ENCODE measurements around the gene ZHX3. TPM values are rescaled to one million over a fixed set of nuclear protein-coding genes. Genes with fewer than 3 reads are reported as not detected.

ZHX3 gene
- total RNA-seq, 8 experiments from 2014 or later: 6.6 to 20.6 (median 13.0) TPM

DNA sequence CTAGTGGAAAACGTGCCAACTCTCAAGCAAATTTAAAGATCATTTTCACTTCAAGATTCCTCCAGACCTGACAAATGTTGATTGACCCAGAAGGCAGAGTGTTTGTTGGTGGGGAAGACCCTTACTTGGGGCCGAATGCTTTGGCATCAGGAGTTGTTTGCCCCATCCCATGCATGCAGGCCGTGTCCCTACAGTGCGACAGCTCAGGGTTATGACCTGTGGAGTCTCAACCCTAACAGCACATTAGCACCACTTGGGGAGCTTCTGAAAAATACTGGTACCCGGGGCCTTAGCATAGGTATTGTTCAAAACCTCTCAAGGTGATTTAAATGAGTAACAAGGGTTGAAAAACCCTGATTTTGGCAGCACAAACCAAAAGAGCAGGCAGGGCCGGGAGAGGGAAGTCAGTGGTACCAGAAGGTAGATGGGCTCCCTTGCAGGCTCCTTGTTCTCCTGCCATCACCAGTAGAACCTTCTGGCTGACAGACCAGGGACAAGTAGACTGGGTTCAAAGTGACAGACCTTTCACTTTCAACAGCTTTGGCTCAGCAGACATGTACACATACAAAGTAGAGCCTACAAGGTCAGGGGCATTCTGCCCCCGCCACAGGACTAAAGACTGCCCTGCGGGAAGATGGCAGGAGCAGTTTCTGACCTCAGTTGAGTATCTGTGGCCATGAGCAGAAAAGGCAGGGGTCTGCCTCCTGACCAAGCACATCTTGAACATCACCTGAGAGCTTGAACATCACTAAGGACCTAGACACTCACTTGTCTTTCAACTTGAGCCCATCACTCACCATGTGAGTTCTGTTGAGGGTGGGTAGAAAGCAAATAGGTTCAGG lies 140.6 kb downstream of the ZHX3 start:
- Histone ChIP-seq H3K27ac (no peak overlapping the region), H3K4me1 (replicated peaks in 1 of 2) (peaks cover 0 to 7% of the 10 kb centered on the region in 2 donors), H3K4me3 (no peak overlapping the region)
- ATAC-seq (replicated peaks in 6 of 8): no peak
- in situ Hi-C loops (cut with MboI; ENCODE audit: low pct_unique_long_range_greater_than_20kb in 2 of 9, low sequenced_read_pairs in 9 of 9, unreplicated experiment in 9 of 9): loop anchor here in 6 of 9 experiments (5.0 to 10.0 kb wide), 3 partner anchors 158 to 168 kb away; partner anchors contain the start of gene LPIN3 (in 2 of the 6)
- 72 to 100% (median 92%) methylated on average over 2 to 4 of the region's 8 CpGs; no CpG with 5 or more reads in 3 of the 10 experiments for WGBS, 10 experiments

DNA sequence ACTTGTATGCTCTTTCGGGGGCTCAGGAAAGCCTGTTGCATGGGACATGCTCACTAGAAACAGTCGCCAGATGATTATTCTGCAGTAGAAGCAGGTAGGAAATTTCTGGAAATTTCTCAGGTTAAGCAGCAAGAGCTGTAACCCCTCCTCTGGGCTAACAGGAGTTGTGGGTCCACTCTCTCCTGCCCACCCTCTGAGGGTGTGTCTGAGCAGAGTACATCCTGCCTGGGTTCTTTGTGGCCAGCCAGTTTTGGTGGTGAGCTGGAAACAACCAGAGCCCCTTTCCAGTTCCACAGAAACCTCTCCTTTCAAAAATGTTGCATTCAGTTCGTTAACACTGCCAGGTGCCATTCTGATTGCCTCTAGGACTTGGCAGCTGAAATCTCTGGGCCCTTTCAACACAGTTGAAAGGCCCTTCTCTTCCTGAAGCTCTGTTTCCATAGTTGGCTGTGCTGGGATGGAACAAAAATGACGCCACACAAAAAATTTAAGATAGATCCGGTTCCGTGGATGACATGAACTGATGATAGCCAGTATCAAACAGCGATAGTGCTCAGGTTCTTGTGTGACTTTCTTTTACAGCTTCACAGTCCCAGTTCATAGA lies 141.7 kb downstream of the ZHX3 start:
- ATAC-seq (replicated peaks in 6 of 8): no peak
- 67 to 100% (median 95%) methylated on average over 1 to 7 of the region's 7 CpGs; no CpG with 5 or more reads in 2 of the 10 experiments for WGBS, 10 experiments
- H3K4me3 ChIP-seq: no peak overlapping the region
- in situ Hi-C loops (cut with MboI; ENCODE audit: low pct_unique_long_range_greater_than_20kb in 2 of 9, low sequenced_read_pairs in 9 of 9, unreplicated experiment in 9 of 9): loop anchor here in 6 of 9 experiments (5.0 to 10.0 kb wide), 3 partner anchors 159 to 169 kb away; partner anchors contain the start of gene LPIN3 (in 2 of the 6)
- peaks cover 0 to 7% of the 10 kb centered on the region in 2 donors for H3K4me1 ChIP-seq (replicated peaks in 1 of 2)
- no peak overlapping the region for H3K27ac ChIP-seq

DNA sequence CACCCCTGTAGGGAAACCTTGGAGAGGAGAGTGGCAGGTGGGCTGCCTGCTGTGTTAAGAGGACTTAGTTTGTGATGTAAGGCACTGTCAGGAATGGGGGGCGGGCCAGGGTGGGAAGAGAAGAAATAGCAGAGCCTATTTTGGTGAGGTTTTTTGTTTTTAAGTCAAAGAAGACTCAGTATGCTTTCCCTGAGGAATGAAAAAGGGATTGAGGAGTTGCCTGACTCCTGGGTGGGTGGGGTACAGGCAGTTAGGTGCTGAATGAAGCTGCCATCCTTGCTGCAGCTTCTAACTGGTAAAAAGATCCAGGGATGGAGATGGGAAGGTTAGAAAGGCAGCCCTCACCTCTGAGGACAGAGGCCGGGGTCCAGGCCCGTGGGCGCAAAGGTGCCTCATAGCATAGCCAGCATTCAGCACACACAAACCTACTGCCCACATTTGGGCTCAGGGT lies 142.3 kb downstream of the ZHX3 start:
- in situ Hi-C loops (cut with MboI; ENCODE audit: low pct_unique_long_range_greater_than_20kb in 2 of 9, low sequenced_read_pairs in 9 of 9, unreplicated experiment in 9 of 9): loop anchor here in 6 of 9 experiments (5.0 to 10.0 kb wide), 3 partner anchors 160 to 170 kb away; partner anchors contain the start of gene LPIN3 (in 2 of the 6)

DNA sequence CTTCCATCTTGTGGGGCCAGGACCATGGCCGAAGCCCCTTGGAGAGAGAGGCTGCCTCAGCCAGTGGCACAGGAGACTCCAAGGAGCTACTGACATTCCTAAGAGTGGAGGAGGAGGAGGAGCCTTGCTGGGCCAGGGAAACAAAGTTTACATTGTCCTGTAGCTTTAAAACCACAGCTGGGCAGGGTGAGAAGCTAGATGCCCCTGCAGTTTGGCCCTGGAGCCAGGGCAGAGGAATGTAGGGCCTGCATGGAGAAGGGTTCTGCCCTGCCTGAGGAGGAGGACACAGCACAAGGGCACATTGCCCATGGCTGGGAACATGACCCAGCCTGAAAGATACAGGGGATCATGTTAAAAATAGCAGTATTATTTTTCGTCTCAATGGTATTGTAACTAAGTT lies 142.7 kb downstream of the ZHX3 start:
- in situ Hi-C loops (cut with MboI; ENCODE audit: low pct_unique_long_range_greater_than_20kb in 2 of 9, low sequenced_read_pairs in 9 of 9, unreplicated experiment in 9 of 9): loop anchor here in 8 of 9 experiments (5.0 to 25.0 kb wide), 4 partner anchors 160 to 170 kb away; partner anchors contain the start of gene LPIN3 (in 4 of the 8)
- H3K4me3 ChIP-seq: no peak overlapping the region
- H3K4me1 ChIP-seq (replicated peaks in 1 of 2): peaks cover 0 to 7% of the 10 kb centered on the region in 2 donors
- 100% methylated on average over 1 of the region's 2 CpGs; no CpG with 5 or more reads in 9 of the 10 experiments for WGBS, 10 experiments
- no peak overlapping the region for H3K27ac ChIP-seq
- ATAC-seq (replicated peaks in 6 of 8): no peak

More for the DNA sequence above, 142.3 kb downstream of the ZHX3 start:
- Histone ChIP-seq H3K4me3 (no peak overlapping the region), H3K4me1 (replicated peaks in 1 of 2) (peaks cover 0 to 7% of the 10 kb centered on the region in 2 donors), H3K27ac (no peak overlapping the region)
- no peak for ATAC-seq (replicated peaks in 6 of 8)
- 75 to 100% (median 93%) methylated on average over 1 to 3 of the region's 4 CpGs; no CpG with 5 or more reads in 5 of the 10 experiments for WGBS, 10 experiments

DNA sequence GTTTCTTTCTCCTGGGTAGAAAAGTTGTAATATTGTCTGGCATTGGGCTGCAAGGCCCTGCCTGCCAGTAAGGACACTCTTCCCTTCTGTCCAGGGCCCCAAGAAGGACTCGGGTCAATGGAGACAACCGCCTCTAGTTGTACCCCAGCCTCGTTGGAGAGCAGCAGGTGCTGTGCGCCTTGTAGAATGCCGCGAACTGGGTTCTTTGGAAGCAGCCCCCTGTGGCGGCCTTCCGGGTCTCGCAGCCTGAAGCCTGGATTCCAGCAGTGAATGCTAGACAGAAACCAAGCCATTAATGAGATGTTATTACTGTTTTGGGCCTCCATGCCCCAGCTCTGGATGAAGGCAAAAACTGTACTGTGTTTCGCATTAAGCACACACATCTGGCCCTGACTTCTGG lies 143.2 kb downstream of the ZHX3 start:
- 91 to 100% (median 94%) methylated on average over 1 to 10 of the region's 10 CpGs; no CpG with 5 or more reads in 5 of the 10 experiments for WGBS, 10 experiments
- Histone ChIP-seq H3K4me3 (no peak overlapping the region), H3K4me1 (replicated peaks in 1 of 2) (peaks cover 0 to 7% of the 10 kb centered on the region in 2 donors), H3K27ac (no peak overlapping the region)
- in situ Hi-C loops (cut with MboI; ENCODE audit: low pct_unique_long_range_greater_than_20kb in 2 of 9, low sequenced_read_pairs in 9 of 9, unreplicated experiment in 9 of 9): loop anchor here in 7 of 9 experiments (10.0 to 25.0 kb wide), 3 partner anchors 160 to 170 kb away; partner anchors contain the start of gene LPIN3 (in 3 of the 7)
- ATAC-seq (replicated peaks in 6 of 8): no peak

DNA sequence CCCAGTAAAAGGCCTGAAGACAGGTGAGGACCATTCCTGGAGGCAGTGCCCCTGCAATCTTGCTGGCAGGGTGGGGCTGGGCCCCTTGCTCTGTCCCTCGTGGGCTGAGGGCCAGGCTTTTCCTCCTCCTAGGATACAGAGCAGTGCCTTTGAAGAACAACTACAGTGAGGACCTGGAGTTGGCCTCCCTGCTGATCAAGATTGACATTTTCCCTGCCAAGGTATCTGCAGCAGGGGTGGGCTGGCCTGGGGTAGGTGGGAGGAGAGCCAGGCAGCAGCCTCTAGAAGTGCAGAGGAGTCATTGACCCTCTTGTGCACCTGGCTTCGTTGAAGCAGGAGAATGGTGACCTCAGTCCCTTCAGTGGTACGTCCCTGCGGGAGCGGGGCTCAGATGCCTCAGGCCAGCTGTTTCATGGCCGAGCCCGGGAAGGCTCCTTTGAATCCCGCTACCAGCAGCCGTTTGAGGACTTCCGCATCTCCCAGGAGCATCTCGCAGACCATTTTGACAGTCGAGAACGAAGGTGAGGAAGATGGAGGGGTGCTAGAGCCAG lies 143.7 kb downstream of the ZHX3 start:
- in situ Hi-C loops (cut with MboI; ENCODE audit: low pct_unique_long_range_greater_than_20kb in 2 of 9, low sequenced_read_pairs in 9 of 9, unreplicated experiment in 9 of 9): loop anchor here in 7 of 9 experiments (10.0 to 25.0 kb wide), 3 partner anchors 161 to 171 kb away; partner anchors contain the start of gene LPIN3 (in 3 of the 7)
- no peak overlapping the region for H3K4me3 ChIP-seq
- peaks cover 0 to 4% of the 10 kb centered on the region in 2 donors for H3K4me1 ChIP-seq (replicated peaks in 1 of 2)
- 95 to 100% (median 99%) methylated on average over 1 to 11 of the region's 13 CpGs; no CpG with 5 or more reads in 4 of the 10 experiments for WGBS, 10 experiments
- ATAC-seq (replicated peaks in 6 of 8): no peak
- no peak overlapping the region for H3K27ac ChIP-seq

DNA sequence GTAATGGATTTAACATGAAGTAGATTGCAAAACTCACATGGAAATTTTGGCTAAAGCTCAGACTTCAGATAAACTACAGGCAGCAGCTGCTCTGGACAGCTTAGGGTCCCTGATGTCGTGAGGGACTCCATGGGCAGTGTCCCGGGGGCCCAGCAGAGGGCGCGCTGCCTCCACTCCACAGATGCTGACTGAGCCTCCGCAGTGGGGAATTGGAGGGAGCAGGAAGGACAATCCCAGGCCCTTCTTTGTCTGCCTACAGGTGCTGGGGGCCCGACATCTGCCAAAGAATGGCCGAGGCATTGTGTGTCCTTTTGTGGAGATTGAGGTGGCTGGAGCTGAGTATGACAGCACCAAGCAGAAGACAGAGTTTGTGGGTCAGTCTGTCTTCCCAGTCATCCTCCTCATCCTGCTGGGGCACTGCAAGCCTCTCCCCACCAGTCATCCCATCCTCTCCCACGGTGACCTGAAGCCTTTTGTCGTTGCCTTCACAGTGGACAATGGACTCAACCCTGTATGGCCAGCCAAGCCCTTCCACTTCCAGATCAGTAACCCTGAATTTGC lies 144.3 kb downstream of the ZHX3 start:
- Histone ChIP-seq H3K4me3 (no peak overlapping the region), H3K27ac (no peak overlapping the region), H3K4me1 (replicated peaks in 1 of 2) (no peaks in the 10 kb centered on the region)
- 0 to 40% (median 8%) methylated on average over 1 to 9 of the region's 9 CpGs; no CpG with 5 or more reads in 6 of the 10 experiments for WGBS, 10 experiments
- peak; percentile 81 to 97 (median 96) for ATAC-seq (replicated peaks in 6 of 8)
- in situ Hi-C loops (cut with MboI; ENCODE audit: low pct_unique_long_range_greater_than_20kb in 2 of 9, low sequenced_read_pairs in 9 of 9, unreplicated experiment in 9 of 9): loop anchor here in 7 of 9 experiments (10.0 to 25.0 kb wide), 3 partner anchors 162 to 172 kb away; partner anchors contain the start of gene LPIN3 (in 3 of the 7)

DNA sequence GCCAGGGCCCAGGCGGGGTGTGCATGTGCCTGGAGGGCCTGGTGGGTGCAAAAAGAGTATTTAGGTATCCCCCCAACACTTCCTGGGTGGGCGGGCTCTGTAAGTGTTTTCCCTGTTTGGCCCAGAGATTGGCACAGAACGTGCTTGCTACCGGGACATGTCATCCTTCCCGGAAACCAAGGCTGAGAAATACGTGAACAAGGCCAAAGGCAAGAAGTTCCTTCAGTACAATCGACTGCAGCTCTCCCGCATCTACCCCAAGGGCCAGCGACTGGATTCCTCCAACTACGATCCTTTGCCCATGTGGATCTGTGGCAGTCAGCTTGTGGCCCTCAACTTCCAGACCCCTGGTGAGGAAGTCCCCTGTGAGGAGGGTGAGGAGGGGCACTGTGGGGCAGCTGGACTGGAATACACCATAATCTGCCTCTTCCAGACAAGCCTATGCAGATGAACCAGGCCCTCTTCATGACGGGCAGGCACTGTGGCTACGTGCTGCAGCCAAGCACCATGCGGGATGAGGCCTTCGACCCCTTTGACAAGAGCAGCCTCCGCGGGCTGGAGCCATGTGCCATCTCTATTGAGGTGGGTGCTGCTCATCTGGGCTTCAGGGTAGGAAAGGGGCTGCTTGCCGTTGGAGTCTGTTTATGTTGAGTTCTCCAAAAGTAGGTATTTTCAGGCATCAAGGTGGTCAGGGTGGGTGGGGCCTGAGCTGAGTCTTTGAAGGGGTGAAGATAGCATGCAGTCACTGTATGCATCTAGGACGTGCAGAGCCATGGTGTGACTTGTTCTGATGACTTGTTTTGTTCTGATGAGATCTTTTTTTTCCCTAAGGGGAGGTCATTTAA lies 145.0 kb downstream of the ZHX3 start:
- 41 to 92% (median 81%) methylated on average over 2 to 7 of the region's 18 CpGs; no CpG with 5 or more reads in 3 of the 10 experiments for WGBS, 10 experiments
- peak in 7 of 8 experiments; percentile 4 to 54 (median 48) for ATAC-seq (replicated peaks in 6 of 8)
- no peaks in the 10 kb centered on the region for H3K4me1 ChIP-seq (replicated peaks in 1 of 2)

DNA sequence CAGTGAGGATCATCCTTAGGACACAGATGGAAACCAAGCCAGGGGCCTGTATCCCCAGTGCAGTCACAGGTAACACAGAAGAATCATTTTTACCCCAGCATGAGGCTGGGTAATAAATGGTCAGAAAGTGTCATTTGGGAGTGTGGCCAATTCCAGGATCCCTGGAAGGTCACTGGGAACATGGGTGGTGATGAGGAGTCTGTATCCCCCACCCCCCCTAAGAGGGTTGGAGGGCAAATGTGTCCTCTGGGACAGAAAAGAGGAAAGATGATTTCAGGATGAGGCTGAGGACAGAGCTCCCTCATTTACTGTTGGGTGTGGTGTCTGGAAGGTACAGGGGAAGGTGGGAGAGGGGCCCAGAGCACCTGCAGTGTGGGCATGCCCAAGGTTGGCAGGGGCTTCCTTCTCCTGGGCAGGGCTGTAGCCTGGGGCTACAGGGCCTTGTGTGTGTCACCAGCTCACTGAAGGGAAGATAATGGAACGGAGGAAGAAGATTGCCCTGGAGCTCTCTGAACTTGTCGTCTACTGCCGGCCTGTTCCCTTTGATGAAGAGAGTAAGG lies 145.7 kb downstream of the ZHX3 start:
- in situ Hi-C loops (cut with MboI; ENCODE audit: low pct_unique_long_range_greater_than_20kb in 2 of 9, low sequenced_read_pairs in 9 of 9, unreplicated experiment in 9 of 9): loop anchor here in 7 of 9 experiments (10.0 to 25.0 kb wide), 3 partner anchors 163 to 173 kb away; partner anchors contain the start of gene LPIN3 (in 3 of the 7)
- Histone ChIP-seq H3K4me3 (no peak overlapping the region), H3K4me1 (replicated peaks in 1 of 2) (no peaks in the 10 kb centered on the region), H3K27ac (no peak overlapping the region)
- ATAC-seq (replicated peaks in 6 of 8): no peak
- WGBS, 10 experiments: 10 to 100% (median 79%) methylated on average over 1 to 3 of the region's 3 CpGs; no CpG with 5 or more reads in 5 of the 10 experiments

More for the DNA sequence above, 145.0 kb downstream of the ZHX3 start:
- Histone ChIP-seq H3K4me3 (no peak overlapping the region), H3K27ac (no peak overlapping the region)
- in situ Hi-C loops (cut with MboI; ENCODE audit: low pct_unique_long_range_greater_than_20kb in 2 of 9, low sequenced_read_pairs in 9 of 9, unreplicated experiment in 9 of 9): loop anchor here in 7 of 9 experiments (10.0 to 25.0 kb wide), 3 partner anchors 162 to 172 kb away; partner anchors contain the start of gene LPIN3 (in 3 of the 7)

DNA sequence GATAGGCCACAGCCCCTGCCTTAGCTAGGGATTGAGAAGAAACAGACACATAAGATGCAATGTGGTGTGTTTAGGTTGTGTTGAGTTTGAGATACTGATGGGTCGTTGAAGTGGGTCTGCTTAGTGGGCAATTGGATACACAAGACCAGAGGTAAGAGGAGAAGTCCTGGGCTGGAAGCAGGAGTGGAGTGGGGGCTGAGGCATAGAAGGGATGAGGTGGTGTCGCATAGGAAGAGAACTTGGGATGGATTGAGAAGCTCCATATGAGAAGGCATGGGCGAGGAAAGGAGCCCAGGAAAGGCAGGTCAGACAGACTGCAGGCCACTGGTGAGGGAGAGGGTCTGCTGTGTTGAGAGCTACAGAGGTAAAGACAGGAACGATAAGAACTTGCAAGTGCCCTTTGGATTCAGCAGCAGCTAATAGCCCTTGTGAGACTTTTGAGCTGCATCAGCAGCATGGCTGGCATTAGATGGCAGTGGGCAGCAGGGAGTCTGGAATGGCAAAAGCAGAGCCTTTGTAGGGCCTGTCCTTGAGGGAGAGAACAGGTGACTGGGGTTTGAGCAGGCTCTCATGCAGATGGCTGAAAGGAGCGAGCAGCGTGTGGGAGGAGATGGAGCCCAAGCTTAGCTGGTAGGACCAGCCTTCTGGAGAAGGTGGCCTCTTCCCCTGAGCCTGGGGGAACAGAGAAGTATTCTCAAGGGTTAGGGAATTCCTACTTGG lies 147.0 kb downstream of the ZHX3 start:
- in situ Hi-C loops (cut with MboI; ENCODE audit: low pct_unique_long_range_greater_than_20kb in 2 of 9, low sequenced_read_pairs in 9 of 9, unreplicated experiment in 9 of 9): loop anchor here in 7 of 9 experiments (10.0 to 25.0 kb wide), 3 partner anchors 164 to 174 kb away; partner anchors contain the start of gene LPIN3 (in 3 of the 7)
- Histone ChIP-seq H3K4me1 (replicated peaks in 1 of 2) (no peaks in the 10 kb centered on the region), H3K27ac (no peak overlapping the region), H3K4me3 (no peak overlapping the region)
- WGBS, 10 experiments: 67 to 100% (median 98%) methylated on average over 1 to 6 of the region's 6 CpGs; no CpG with 5 or more reads in 2 of the 10 experiments
- ATAC-seq (replicated peaks in 6 of 8): no peak

All from motor neuron (in vitro differentiated cells).